ENCODE measurements around the gene TANGO2.

GRCh38 chr22:20037419-20037818, 16.5 kb downstream of the TANGO2 start:
- TF ChIP-seq SP1 (IDR thresholded peaks at IDR 0.05; ENCODE audit: low read depth, low read length): no peak
- TF ChIP-seq CTCF (IDR thresholded peaks at IDR 0.05; ENCODE audit: control extremely low read depth in 1 of 3, insufficient read depth in 1 of 3, low read depth in 1 of 3, low read length in 3 of 3): no peak
- TF ChIP-seq POLR2AphosphoS5 (IDR thresholded peaks at IDR 0.05; ENCODE audit: low read depth, low read length): no peak
- no peak for TF ChIP-seq RBBP5 (IDR thresholded peaks at IDR 0.05; ENCODE audit: borderline replicate concordance, low read depth, low read length)
- no peak for TF ChIP-seq MAX (IDR thresholded peaks at IDR 0.05)
- TF ChIP-seq FOSL1 (IDR thresholded peaks at IDR 0.05; ENCODE audit: insufficient read depth, low read depth, low read length): no peak
- no peak for TF ChIP-seq MAFK (IDR thresholded peaks at IDR 0.05; ENCODE audit: low read depth, low read length)
- TF ChIP-seq YY1 (IDR thresholded peaks at IDR 0.05; ENCODE audit: low read depth, low read length): no peak
- no peak for TF ChIP-seq SP2 (IDR thresholded peaks at IDR 0.05; ENCODE audit: low read length)
- TF ChIP-seq EGR1 (IDR thresholded peaks at IDR 0.05; ENCODE audit: borderline replicate concordance, low read depth, low read length): no peak

Data from H1 (cell line).